ENCODE data around the gene LMTK2. TPM values are rescaled to one million over a fixed set of nuclear protein-coding genes. Genes with fewer than 3 reads are reported as not detected.

The LMTK2 gene
- total RNA-seq, 2 donors from 2014 or later = 17.1 to 17.6 TPM

DNA sequence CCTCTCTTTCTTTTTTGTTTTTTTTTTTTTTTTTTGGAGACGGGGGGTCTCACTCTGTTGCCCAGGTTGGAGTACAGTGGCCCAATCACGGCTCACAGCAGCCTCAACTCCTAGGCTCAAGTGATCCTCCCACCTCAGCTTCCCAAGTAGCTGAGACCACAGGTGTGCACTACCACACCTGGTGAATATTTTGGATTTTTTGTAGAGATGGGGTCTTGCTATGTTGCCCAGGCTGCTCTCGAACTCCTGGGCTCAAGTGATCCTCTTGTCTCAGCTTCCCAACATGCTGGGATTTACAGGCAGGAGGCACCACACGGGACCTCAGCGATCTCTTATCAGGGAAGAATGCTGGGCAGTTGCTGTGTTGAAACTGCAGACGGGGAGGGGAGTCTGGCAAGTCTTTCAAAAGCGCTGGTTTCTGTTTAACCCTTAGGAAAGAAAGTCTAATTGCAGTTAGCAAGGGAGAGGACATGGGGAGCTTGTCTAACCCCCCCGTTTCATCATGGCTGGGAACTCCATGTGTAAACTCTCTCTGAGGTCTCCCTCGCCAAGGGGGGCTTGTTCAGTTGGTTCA lies 39.6 kb upstream of the LMTK2 start:
- H3K4me3 ChIP-seq = no peak overlapping the region
- TF ChIP-seq CTCF (IDR thresholded peaks at IDR 0.05) = no peak
- ATAC-seq (ENCODE audit: insufficient number of reproducible peaks, low FRiP score, low read depth) (no peak), DNase-seq (ENCODE audit: low spot score) (no peak)
- H3K27me3 ChIP-seq (replicated peaks; ENCODE audit: insufficient read depth) = no peaks in the 10 kb centered on the region
- no peaks in the 10 kb centered on the region for H3K4me1 ChIP-seq (ENCODE audit: control insufficient read depth in 1 of 2, low read depth in 2 of 2)
- no peak overlapping the region for H3K27ac ChIP-seq
- H3K36me3 ChIP-seq = no peaks in the 10 kb centered on the region
- peaks cover 5% of the 10 kb centered on the region for H3K9me3 ChIP-seq

- Histone ChIP-seq H3K4me3 (no peak overlapping the region), H3K27me3 (replicated peaks; ENCODE audit: insufficient read depth) (no peaks in the 10 kb centered on the region), H3K9me3 (no peaks in the 10 kb centered on the region), H3K4me1 (ENCODE audit: control insufficient read depth in 1 of 2, low read depth in 2 of 2) (no peaks in the 10 kb centered on the region), H3K27ac (no peak overlapping the region), H3K36me3 (no peaks in the 10 kb centered on the region)
- no peak for TF ChIP-seq CTCF (IDR thresholded peaks at IDR 0.05)
- ATAC-seq (ENCODE audit: insufficient number of reproducible peaks, low FRiP score, low read depth) (no peak), DNase-seq (ENCODE audit: low spot score) (no peak)
Observed at GRCh38 chr7:98073047-98073446, 33.6 kb upstream of the LMTK2 start.

GRCh38 chr7:98075801-98076200 lies 30.9 kb upstream of the LMTK2 start:
- no peaks in the 10 kb centered on the region for H3K9me3 ChIP-seq
- DNase-seq (ENCODE audit: low spot score) (no peak), ATAC-seq (ENCODE audit: insufficient number of reproducible peaks, low FRiP score, low read depth) (no peak)
- no peaks in the 10 kb centered on the region for H3K4me1 ChIP-seq (ENCODE audit: control insufficient read depth in 1 of 2, low read depth in 2 of 2)
- H3K36me3 ChIP-seq = no peaks in the 10 kb centered on the region
- H3K4me3 ChIP-seq = no peak overlapping the region
- no peaks in the 10 kb centered on the region for H3K27me3 ChIP-seq (replicated peaks; ENCODE audit: insufficient read depth)
- TF ChIP-seq CTCF (IDR thresholded peaks at IDR 0.05) = no peak
- no peak overlapping the region for H3K27ac ChIP-seq

DNA sequence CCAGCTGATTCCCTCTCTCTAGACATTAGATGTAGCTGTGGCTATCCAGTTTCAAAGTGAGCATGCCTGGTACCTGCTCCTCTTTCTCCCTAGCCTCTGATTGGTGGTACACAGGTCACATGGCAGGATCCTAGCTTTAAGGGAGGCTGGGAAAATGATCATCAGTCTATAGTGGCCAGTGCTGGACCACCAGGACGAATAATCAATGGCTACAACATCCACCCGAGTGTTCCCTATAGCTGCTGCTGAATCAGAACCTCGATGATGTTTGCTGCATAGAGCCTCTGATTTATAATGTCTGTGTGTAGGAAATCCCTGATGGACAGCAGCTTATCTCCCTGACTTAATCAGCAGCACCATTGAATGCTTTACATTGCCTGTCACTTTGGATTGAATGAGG lies 28.9 kb upstream of the LMTK2 start:
- Histone ChIP-seq H3K4me1 (ENCODE audit: control insufficient read depth in 1 of 2, low read depth in 2 of 2) (no peaks in the 10 kb centered on the region), H3K27ac (no peak overlapping the region), H3K9me3 (no peaks in the 10 kb centered on the region), H3K36me3 (no peaks in the 10 kb centered on the region), H3K27me3 (replicated peaks; ENCODE audit: insufficient read depth) (no peaks in the 10 kb centered on the region), H3K4me3 (no peak overlapping the region)
- DNase-seq (ENCODE audit: low spot score) (no peak), ATAC-seq (ENCODE audit: insufficient number of reproducible peaks, low FRiP score, low read depth) (no peak)
- no peak for TF ChIP-seq CTCF (IDR thresholded peaks at IDR 0.05)

DNA sequence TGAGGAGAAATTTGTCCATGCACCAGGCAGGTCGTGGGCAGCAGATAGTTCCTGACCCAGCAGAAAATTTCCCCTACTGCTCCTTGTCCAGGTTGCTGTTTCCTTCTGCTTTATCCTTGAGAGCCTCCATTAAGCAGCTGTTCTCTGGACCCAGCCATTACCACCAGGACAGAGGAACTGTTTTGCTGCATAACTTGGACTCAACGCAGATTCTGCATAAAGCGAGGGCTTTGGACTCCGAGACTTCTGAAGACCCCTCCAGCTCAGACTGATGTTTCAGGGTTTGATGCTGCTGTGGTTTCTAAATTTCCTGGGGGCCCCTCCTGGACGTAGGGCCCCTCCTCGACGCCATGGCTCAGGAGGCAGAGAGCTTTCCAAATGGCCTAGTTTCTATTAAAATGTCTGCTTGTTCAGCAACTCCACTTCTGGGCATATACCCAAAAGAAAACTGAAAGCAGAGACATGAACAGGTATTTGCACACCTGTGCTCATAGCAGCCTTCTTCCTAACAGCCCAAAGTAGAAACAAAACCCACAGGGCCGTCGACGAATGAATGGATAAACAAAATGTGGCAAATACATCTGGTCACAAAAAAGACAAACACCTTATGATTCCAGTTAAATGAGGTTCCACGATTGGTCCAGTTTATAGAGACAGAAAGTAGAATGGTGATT lies 28.3 kb upstream of the LMTK2 start:
- DNase-seq (ENCODE audit: low spot score) (no peak), ATAC-seq (ENCODE audit: insufficient number of reproducible peaks, low FRiP score, low read depth) (no peak)
- no peaks in the 10 kb centered on the region for H3K9me3 ChIP-seq
- H3K4me1 ChIP-seq (ENCODE audit: control insufficient read depth in 1 of 2, low read depth in 2 of 2) = no peaks in the 10 kb centered on the region
- no peak overlapping the region for H3K4me3 ChIP-seq
- H3K27ac ChIP-seq = no peak overlapping the region
- H3K27me3 ChIP-seq (replicated peaks; ENCODE audit: insufficient read depth) = no peaks in the 10 kb centered on the region
- TF ChIP-seq CTCF (IDR thresholded peaks at IDR 0.05) = no peak
- H3K36me3 ChIP-seq = no peaks in the 10 kb centered on the region

Measured in thoracic aorta (tissue), 2 donors.